ENCODE data around the gene AUTS2.

DNA sequence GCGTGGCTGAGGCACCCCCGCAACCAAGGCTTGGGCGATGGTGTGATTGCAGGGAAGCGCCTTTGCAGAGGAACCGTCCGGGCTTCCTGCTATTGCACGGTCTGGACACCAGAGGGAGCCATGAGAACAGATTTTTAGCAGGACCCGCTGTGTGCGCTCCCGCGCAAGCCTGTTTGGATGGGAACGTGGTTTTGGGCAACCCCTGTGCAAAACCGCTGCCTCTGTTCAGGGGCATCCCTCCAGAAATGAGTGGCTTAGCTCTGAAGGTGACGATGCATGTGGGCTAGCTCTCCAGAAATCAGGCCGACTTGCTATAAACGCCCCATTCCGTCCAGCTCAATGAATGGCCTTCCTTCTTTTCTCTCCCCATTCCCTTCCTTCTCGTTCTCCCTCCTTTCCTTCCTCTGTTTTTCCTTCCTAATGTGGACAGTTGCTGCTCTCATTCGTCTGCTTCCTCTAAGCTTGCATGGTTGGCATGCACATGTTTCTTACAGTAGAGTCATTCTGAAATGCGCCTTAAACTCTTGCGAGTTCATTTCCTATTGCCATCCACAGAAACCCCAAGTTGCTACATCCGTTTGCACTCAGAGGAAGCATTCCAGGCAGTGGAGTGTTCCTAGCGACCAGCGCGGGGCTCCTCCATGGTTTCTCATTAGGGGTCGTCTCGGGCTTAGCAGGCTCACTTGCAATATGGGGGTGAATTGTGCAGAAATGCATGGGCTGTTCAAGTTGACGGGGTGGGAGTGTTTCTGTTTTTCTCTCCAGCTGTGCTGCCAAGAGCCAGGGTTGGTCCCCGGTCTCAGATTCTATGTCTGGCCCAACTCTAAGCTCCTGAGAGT, 1231.2 kb downstream of the AUTS2 start:
- no peak for TF ChIP-seq EZH2phosphoT487 (conservative IDR thresholded peaks at IDR 0.05; ENCODE audit: low read length)
- TF ChIP-seq, protein P1, sequence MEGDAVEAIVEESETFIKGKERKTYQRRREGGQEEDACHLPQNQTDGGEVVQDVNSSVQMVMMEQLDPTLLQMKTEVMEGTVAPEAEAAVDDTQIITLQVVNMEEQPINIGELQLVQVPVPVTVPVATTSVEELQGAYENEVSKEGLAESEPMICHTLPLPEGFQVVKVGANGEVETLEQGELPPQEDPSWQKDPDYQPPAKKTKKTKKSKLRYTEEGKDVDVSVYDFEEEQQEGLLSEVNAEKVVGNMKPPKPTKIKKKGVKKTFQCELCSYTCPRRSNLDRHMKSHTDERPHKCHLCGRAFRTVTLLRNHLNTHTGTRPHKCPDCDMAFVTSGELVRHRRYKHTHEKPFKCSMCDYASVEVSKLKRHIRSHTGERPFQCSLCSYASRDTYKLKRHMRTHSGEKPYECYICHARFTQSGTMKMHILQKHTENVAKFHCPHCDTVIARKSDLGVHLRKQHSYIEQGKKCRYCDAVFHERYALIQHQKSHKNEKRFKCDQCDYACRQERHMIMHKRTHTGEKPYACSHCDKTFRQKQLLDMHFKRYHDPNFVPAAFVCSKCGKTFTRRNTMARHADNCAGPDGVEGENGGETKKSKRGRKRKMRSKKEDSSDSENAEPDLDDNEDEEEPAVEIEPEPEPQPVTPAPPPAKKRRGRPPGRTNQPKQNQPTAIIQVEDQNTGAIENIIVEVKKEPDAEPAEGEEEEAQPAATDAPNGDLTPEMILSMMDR (IDR thresholded peaks at IDR 0.05; ENCODE audit: insufficient read depth, low read length, poor library complexity, severe bottlenecking), result peak; percentile 89

Data from SU-DHL-6 (cell line).